Measurements from ENCODE around the gene PDS5B.
"Not testable (repeated sequence)": the region's sequence is repeated elsewhere in the genome, so short reads cannot be mapped to it uniquely, and the experiment has no call there.

Gene PDS5B

DNA sequence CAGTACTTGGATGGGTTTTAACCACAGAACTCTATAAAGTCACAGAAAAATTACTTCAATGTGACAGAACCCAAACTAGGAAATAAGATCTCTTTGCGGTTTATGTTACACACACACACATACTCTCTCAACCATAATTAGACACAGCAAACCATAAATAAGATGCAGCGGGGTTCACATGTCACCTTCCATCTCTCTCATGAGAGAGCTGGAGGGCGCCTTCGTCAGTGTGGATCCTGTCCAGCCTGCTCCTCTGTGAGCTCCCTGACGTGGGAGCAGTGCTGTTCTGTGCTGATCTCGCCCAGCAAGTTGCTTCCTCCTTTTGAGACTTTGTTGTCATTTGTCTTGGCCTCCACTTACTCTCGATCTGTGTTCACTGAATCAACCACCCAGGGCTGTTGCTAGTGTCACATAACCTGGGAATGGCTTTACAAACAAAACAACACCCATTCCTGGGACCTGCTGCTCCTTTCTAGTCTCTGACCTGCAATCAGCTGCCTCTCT is 225.1 kb downstream of the PDS5B start:
- DNase-seq = peak; percentile 36

GRCh38 chr13:32821149-32821688 is 235.0 kb downstream of the PDS5B start:
- DNase-seq = no peak

DNA sequence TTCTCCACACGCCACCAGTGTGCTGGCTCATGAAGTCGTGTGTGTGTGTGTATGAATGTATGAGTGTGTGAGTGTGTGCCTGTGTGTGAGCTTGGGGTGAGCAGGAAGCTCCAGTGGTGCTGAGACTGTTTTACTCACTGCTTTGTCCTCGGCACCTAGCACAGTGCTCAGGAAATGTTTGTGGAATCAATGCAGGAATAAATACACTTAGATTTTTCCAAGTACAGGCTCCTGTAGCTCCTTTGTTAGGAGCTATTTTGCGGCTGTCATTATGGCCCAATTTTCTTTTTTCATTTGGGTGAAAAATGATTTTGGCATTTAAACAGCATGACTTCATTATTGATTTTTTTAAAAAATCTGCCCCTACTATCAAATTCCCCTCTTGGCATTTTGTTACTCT is 236.5 kb downstream of the PDS5B start:
- no peak for DNase-seq

GRCh38 chr13:32823597-32823996 is 237.3 kb downstream of the PDS5B start:
- DNase-seq = no peak

DNA sequence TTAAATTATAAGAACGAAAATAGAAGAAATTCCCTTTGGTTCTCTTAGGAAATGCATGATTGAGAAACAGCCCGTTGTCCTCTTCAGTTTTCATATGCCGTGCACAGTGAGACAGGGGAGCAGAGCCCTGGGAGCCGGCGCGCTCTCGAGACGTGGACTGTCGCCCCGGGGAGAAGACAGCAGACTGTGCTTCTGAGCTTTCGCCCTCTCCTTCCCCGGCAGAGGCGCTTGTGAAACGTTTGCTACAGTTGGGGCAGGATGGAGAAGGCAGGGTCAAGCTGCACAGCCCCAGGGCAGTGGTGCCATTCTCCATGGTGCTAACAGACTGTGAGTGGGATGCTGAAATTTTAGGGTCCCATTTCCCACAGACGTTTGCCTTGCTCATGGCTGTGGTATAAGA is 237.8 kb downstream of the PDS5B start:
- DNase-seq = no peak

GRCh38 chr13:32824675-32825074 is 238.4 kb downstream of the PDS5B start:
- no peak for DNase-seq

DNA sequence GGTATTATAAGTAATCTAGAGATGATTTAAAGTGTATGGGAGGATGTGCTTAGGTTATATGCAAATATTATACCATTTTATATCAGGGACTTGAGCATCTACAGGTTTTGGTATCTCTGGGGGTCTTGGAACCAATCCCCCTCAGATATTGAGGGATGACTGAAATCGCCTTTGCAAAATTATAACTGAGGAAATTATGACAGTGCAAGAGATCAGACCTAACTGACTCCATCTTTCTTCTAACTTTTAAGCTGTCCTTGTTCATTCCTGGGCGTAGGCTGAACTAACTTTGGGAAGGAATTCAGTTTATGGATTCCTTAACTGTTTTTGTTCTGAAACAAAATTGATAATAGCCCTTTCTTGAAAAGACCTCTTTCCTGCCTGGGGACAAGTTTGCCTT is 239.2 kb downstream of the PDS5B start:
- DNase-seq = no peak

GRCh38 chr13:32826372-32826771 is 240.1 kb downstream of the PDS5B start:
- DNase-seq = not testable (repeated sequence)

All from DMS153 (cell line).